ENCODE data around the gene MOSMO.
A peak's percentile ranks its signal among the peaks of the same experiment; 100 is the strongest.
"Not testable (repeated sequence)": the region's sequence is repeated elsewhere in the genome, so short reads cannot be mapped to it uniquely, and the experiment has no call there.

Gene MOSMO

GRCh38 chr16:22001591-22001990 is 6.3 kb upstream of the MOSMO start:
- Histone ChIP-seq H3K4me1 (ENCODE audit: control insufficient read depth in 1 of 2, insufficient read depth in 2 of 2, low read length in 2 of 2) (no peaks in the 10 kb centered on the region), H3K23ac (ENCODE audit: low read length) (no peak overlapping the region), H3K14ac (ENCODE audit: low read length) (no peak overlapping the region), H4K8ac (ENCODE audit: low read depth, low read length) (no peak overlapping the region), H3K27me3 (ENCODE audit: insufficient read depth, low read length) (no peaks in the 10 kb centered on the region), H2BK5ac (ENCODE audit: low read depth, low read length, poor library complexity) (no peak overlapping the region), H3K36me3 (ENCODE audit: control insufficient read depth in 1 of 2, insufficient read depth in 2 of 2, low read length in 2 of 2) (no peaks in the 10 kb centered on the region), H2AFZ (ENCODE audit: insufficient read depth, low read length, poor library complexity) (no peak overlapping the region), H2BK120ac (ENCODE audit: insufficient read depth, low read length, poor library complexity) (no peak overlapping the region), H4K91ac (ENCODE audit: low read depth, low read length) (no peak overlapping the region), H3K27ac (ENCODE audit: low read depth, low read length) (no peak overlapping the region), H3K79me2 (ENCODE audit: control insufficient read depth, insufficient read depth, low read length, poor library complexity) (no peaks in the 10 kb centered on the region), H3K4me2 (ENCODE audit: low read length) (no peak overlapping the region), H3K9ac (ENCODE audit: low read length) (no peak overlapping the region), H3K9me3 (ENCODE audit: insufficient read depth, low read depth, low read length) (peaks cover 1% of the 10 kb centered on the region), H2AK5ac (ENCODE audit: low read length) (no peak overlapping the region), H4K12ac (ENCODE audit: low read depth, low read length) (no peak overlapping the region), H3K4me3 (ENCODE audit: low read depth, low read length) (no peak overlapping the region), H3K79me1 (ENCODE audit: low read length) (no peaks in the 10 kb centered on the region), H3K18ac (ENCODE audit: low read length) (no peak overlapping the region), H2BK12ac (ENCODE audit: low read length) (no peak overlapping the region), H3K4ac (ENCODE audit: low read depth, low read length) (no peak overlapping the region)
- peak in 1 of 2 donors; percentile 21 for DNase-seq
- no CpG with 5 or more reads among the region's 1 CpG for WGBS (ENCODE audit: extremely low coverage, insufficient coverage, insufficient read length)

GRCh38 chr16:22002047-22002446 is 5.9 kb upstream of the MOSMO start:
- H3K27ac ChIP-seq (ENCODE audit: low read depth, low read length); H3K23ac ChIP-seq (ENCODE audit: low read length): not testable (repeated sequence)
- no CpG with 5 or more reads among the region's 1 CpG for WGBS (ENCODE audit: extremely low coverage, insufficient coverage, insufficient read length)

GRCh38 chr16:22003195-22003594 is 4.7 kb upstream of the MOSMO start:
- Histone ChIP-seq H2AFZ (ENCODE audit: insufficient read depth, low read length, poor library complexity) (no peak overlapping the region), H3K79me2 (ENCODE audit: control insufficient read depth, insufficient read depth, low read length, poor library complexity) (peaks cover 3% of the 10 kb centered on the region), H3K4me1 (ENCODE audit: control insufficient read depth in 1 of 2, insufficient read depth in 2 of 2, low read length in 2 of 2) (peaks cover 3 to 6% of the 10 kb centered on the region in 2 experiments), H4K12ac (ENCODE audit: low read depth, low read length) (no peak overlapping the region), H3K18ac (ENCODE audit: low read length) (no peak overlapping the region), H2BK5ac (ENCODE audit: low read depth, low read length, poor library complexity) (no peak overlapping the region), H2BK12ac (ENCODE audit: low read length) (no peak overlapping the region), H3K27ac (ENCODE audit: low read depth, low read length) (no peak overlapping the region), H3K9me3 (ENCODE audit: insufficient read depth, low read depth, low read length) (peaks cover 1% of the 10 kb centered on the region), H3K9ac (ENCODE audit: low read length) (no peak overlapping the region), H3K23ac (ENCODE audit: low read length) (no peak overlapping the region), H3K27me3 (ENCODE audit: insufficient read depth, low read length) (peaks cover under 1% of the 10 kb centered on the region), H3K4me2 (ENCODE audit: low read length) (no peak overlapping the region), H3K4me3 (ENCODE audit: low read depth, low read length) (no peak overlapping the region), H3K79me1 (ENCODE audit: low read length) (peaks cover 4% of the 10 kb centered on the region), H3K36me3 (ENCODE audit: control insufficient read depth in 1 of 2, insufficient read depth in 2 of 2, low read length in 2 of 2) (no peaks in the 10 kb centered on the region), H4K91ac (ENCODE audit: low read depth, low read length) (no peak overlapping the region), H4K8ac (ENCODE audit: low read depth, low read length) (no peak overlapping the region), H3K4ac (ENCODE audit: low read depth, low read length) (no peak overlapping the region), H2BK120ac (ENCODE audit: insufficient read depth, low read length, poor library complexity) (no peak overlapping the region), H2AK5ac (ENCODE audit: low read length) (no peak overlapping the region), H3K14ac (ENCODE audit: low read length) (no peak overlapping the region)
- no peak for DNase-seq
- no CpG with 5 or more reads among the region's 4 CpGs for WGBS (ENCODE audit: extremely low coverage, insufficient coverage, insufficient read length)

More at GRCh38 chr16:22002047-22002446, 5.9 kb upstream of the MOSMO start:
- H3K27me3 ChIP-seq (ENCODE audit: insufficient read depth, low read length); H3K9me3 ChIP-seq (ENCODE audit: insufficient read depth, low read depth, low read length); H3K4me1 ChIP-seq (ENCODE audit: control insufficient read depth in 1 of 2, insufficient read depth in 2 of 2, low read length in 2 of 2); H3K14ac ChIP-seq (ENCODE audit: low read length); H2BK5ac ChIP-seq (ENCODE audit: low read depth, low read length, poor library complexity); H2AFZ ChIP-seq (ENCODE audit: insufficient read depth, low read length, poor library complexity); H3K4ac ChIP-seq (ENCODE audit: low read depth, low read length); H3K79me1 ChIP-seq (ENCODE audit: low read length); H4K8ac ChIP-seq (ENCODE audit: low read depth, low read length); H3K4me2 ChIP-seq (ENCODE audit: low read length); H2BK12ac ChIP-seq (ENCODE audit: low read length); H3K36me3 ChIP-seq (ENCODE audit: control insufficient read depth in 1 of 2, insufficient read depth in 2 of 2, low read length in 2 of 2); H3K79me2 ChIP-seq (ENCODE audit: control insufficient read depth, insufficient read depth, low read length, poor library complexity); H2BK120ac ChIP-seq (ENCODE audit: insufficient read depth, low read length, poor library complexity); H2AK5ac ChIP-seq (ENCODE audit: low read length); DNase-seq; H3K4me3 ChIP-seq (ENCODE audit: low read depth, low read length); H4K91ac ChIP-seq (ENCODE audit: low read depth, low read length); H3K18ac ChIP-seq (ENCODE audit: low read length); H4K12ac ChIP-seq (ENCODE audit: low read depth, low read length); H3K9ac ChIP-seq (ENCODE audit: low read length): not testable (repeated sequence)

GRCh38 chr16:22004341-22004740 is 3.6 kb upstream of the MOSMO start:
- Histone ChIP-seq H2AFZ (ENCODE audit: insufficient read depth, low read length, poor library complexity) (no peak overlapping the region), H3K79me1 (ENCODE audit: low read length) (peaks cover 4% of the 10 kb centered on the region), H3K27ac (ENCODE audit: low read depth, low read length) (no peak overlapping the region), H3K4ac (ENCODE audit: low read depth, low read length) (no peak overlapping the region), H2BK12ac (ENCODE audit: low read length) (no peak overlapping the region), H2BK120ac (ENCODE audit: insufficient read depth, low read length, poor library complexity) (no peak overlapping the region), H3K4me3 (ENCODE audit: low read depth, low read length) (no peak overlapping the region), H3K27me3 (ENCODE audit: insufficient read depth, low read length) (peaks cover 3% of the 10 kb centered on the region), H4K8ac (ENCODE audit: low read depth, low read length) (no peak overlapping the region), H4K12ac (ENCODE audit: low read depth, low read length) (no peak overlapping the region), H3K14ac (ENCODE audit: low read length) (no peak overlapping the region), H3K79me2 (ENCODE audit: control insufficient read depth, insufficient read depth, low read length, poor library complexity) (peaks cover 13% of the 10 kb centered on the region), H4K91ac (ENCODE audit: low read depth, low read length) (no peak overlapping the region), H2AK5ac (ENCODE audit: low read length) (no peak overlapping the region), H3K9me3 (ENCODE audit: insufficient read depth, low read depth, low read length) (peaks cover 1% of the 10 kb centered on the region), H3K4me1 (ENCODE audit: control insufficient read depth in 1 of 2, insufficient read depth in 2 of 2, low read length in 2 of 2) (peaks cover 9 to 11% of the 10 kb centered on the region in 2 experiments), H3K18ac (ENCODE audit: low read length) (no peak overlapping the region), H3K36me3 (ENCODE audit: control insufficient read depth in 1 of 2, insufficient read depth in 2 of 2, low read length in 2 of 2) (no peaks in the 10 kb centered on the region), H2BK5ac (ENCODE audit: low read depth, low read length, poor library complexity) (no peak overlapping the region), H3K23ac (ENCODE audit: low read length) (no peak overlapping the region), H3K4me2 (ENCODE audit: low read length) (no peak overlapping the region), H3K9ac (ENCODE audit: low read length) (no peak overlapping the region)
- DNase-seq = no peak
- WGBS (ENCODE audit: extremely low coverage, insufficient coverage, insufficient read length) = no CpG with 5 or more reads among the region's 3 CpGs

Data from trophoblast cell (in vitro differentiated cells and primary cell).